Trophoblast cell (in vitro differentiated cells and primary cell): ENCODE measurements around the gene RNF114.

Source experiments
- DNase-seq, 2 donors: peaks; one replicate each; pipeline ENCODE4 v3.0.0-alpha.2; 2016
- H2AFZ ChIP-seq: 2 replicates; pipeline ENCODE4 v1.6.1; 2013; ENCODE audit warnings: low read length, moderate library complexity, mild to moderate bottlenecking; ENCODE audit not compliant: insufficient read depth, poor library complexity
- H2AK5ac ChIP-seq: 2 replicates; pipeline ENCODE4 v1.6.1; 2013; ENCODE audit warnings: mild to moderate bottlenecking, low read length
- H2BK120ac ChIP-seq: 2 replicates; pipeline ENCODE4 v1.6.1; 2013; ENCODE audit warnings: low read length, mild to moderate bottlenecking, moderate library complexity; ENCODE audit not compliant: insufficient read depth, poor library complexity
- H2BK12ac ChIP-seq: 2 replicates; pipeline ENCODE4 v1.6.1; 2013; ENCODE audit warnings: mild to moderate bottlenecking, low read length, moderate library complexity
- H2BK5ac ChIP-seq: 2 replicates; pipeline ENCODE4 v1.6.1; 2013; ENCODE audit warnings: low read length, low read depth, moderate library complexity, mild to moderate bottlenecking; ENCODE audit not compliant: poor library complexity
- H3K14ac ChIP-seq: 2 replicates; pipeline ENCODE4 v1.6.1; 2013; ENCODE audit warnings: mild to moderate bottlenecking, low read length
- H3K18ac ChIP-seq: 2 replicates; pipeline ENCODE4 v1.6.1; 2013; ENCODE audit warnings: mild to moderate bottlenecking, low read length
- H3K23ac ChIP-seq: 2 replicates; pipeline ENCODE4 v1.6.1; 2013; ENCODE audit warnings: low read length
- H3K27ac ChIP-seq: 2 replicates; pipeline ENCODE4 v1.5.1; 2013; ENCODE audit warnings: low read depth, mild to moderate bottlenecking, inconsistent platforms, low read length, moderate library complexity
- H3K27me3 ChIP-seq: 2 replicates; pipeline ENCODE4 v1.6.1; 2013; ENCODE audit warnings: inconsistent platforms, mild to moderate bottlenecking, low read length, moderate library complexity; ENCODE audit not compliant: insufficient read depth
- H3K36me3 ChIP-seq, 2 experiments: 1 replicate in 1 of 2; 2 replicates in 1 of 2; pipeline ENCODE4 v1.6.1; 2013; ENCODE audit warnings: low read length in 2 of 2, mild to moderate bottlenecking in 2 of 2, moderate library complexity in 1 of 2; ENCODE audit not compliant: insufficient read depth in 2 of 2, control insufficient read depth in 1 of 2
- H3K4ac ChIP-seq: 2 replicates; pipeline ENCODE4 v1.6.1; 2013; ENCODE audit warnings: low read depth, mild to moderate bottlenecking, low read length, moderate library complexity
- H3K4me1 ChIP-seq, 2 experiments: 1 replicate in 1 of 2; 2 replicates in 1 of 2; pipeline ENCODE4 v1.6.1; 2013; ENCODE audit warnings: low read length in 2 of 2, mild to moderate bottlenecking in 2 of 2, moderate library complexity in 1 of 2; ENCODE audit not compliant: insufficient read depth in 2 of 2, control insufficient read depth in 1 of 2
- H3K4me2 ChIP-seq: 2 replicates; pipeline ENCODE4 v1.6.1; 2013; ENCODE audit warnings: inconsistent platforms, mild to moderate bottlenecking, low read length, moderate library complexity
- H3K4me3 ChIP-seq: 2 replicates; pipeline ENCODE4 v1.5.1; 2013; ENCODE audit warnings: mild to moderate bottlenecking, low read depth, low read length, inconsistent platforms
- H3K79me1 ChIP-seq: one replicate; pipeline ENCODE4 v1.6.1; 2013; ENCODE audit warnings: low read length
- H3K79me2 ChIP-seq: 2 replicates; pipeline ENCODE4 v1.6.1; 2013; ENCODE audit warnings: low read length, mild to moderate bottlenecking; ENCODE audit not compliant: control insufficient read depth, insufficient read depth, poor library complexity
- H3K9ac ChIP-seq: 2 replicates; pipeline ENCODE4 v1.6.1; 2013; ENCODE audit warnings: mild to moderate bottlenecking, low read length
- H3K9me3 ChIP-seq: 2 replicates; pipeline ENCODE4 v1.6.1; 2013; ENCODE audit warnings: low read depth, mild to moderate bottlenecking, control low read depth, inconsistent platforms, low read length; ENCODE audit not compliant: insufficient read depth
- H4K12ac ChIP-seq: 2 replicates; pipeline ENCODE4 v1.6.1; 2013; ENCODE audit warnings: low read depth, mild to moderate bottlenecking, low read length, moderate library complexity
- H4K8ac ChIP-seq: 2 replicates; pipeline ENCODE4 v1.6.1; 2013; ENCODE audit warnings: low read depth, mild to moderate bottlenecking, low read length, moderate library complexity
- H4K91ac ChIP-seq: one replicate; pipeline ENCODE4 v1.6.1; 2013; ENCODE audit warnings: low read depth, mild to moderate bottlenecking, low read length, moderate library complexity
- WGBS: extraction: QIAGEN DNeasy Blood & Tissue Kit; methylation state at CpG from one replicate; pipeline ENCODE4 v1.1.7; 2013; ENCODE audit warnings: missing lambda C conversion rate; ENCODE audit not compliant: insufficient read length, insufficient coverage; ENCODE audit errors: extremely low coverage; 5-methylcytosine and 5-hydroxymethylcytosine counted together

Gene RNF114

DNA sequence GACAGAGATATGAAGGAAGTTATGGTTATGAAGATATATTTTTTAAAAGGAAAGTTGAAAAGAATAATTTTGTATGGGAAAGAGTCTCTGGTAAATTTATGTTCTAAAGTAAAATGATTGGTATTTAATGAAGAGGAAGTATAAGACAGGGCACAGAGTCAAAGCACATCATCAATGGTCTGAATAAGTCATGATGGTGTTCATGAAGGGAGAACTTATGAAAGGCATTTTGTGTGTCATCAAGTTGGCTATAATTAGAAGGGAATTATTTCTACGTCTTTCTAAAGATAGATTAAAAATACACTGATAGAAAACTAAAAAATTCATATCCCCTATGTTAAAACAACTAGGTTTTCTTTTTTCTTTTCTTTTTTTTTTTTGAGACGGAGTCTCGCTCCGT lies 25.2 kb downstream of the RNF114 start:
- no peak overlapping the region for H2BK120ac ChIP-seq
- no peak overlapping the region for H2AK5ac ChIP-seq
- H3K9me3 ChIP-seq: no peaks in the 10 kb centered on the region
- no peak overlapping the region for H3K4me3 ChIP-seq
- H3K79me1 ChIP-seq: no peaks in the 10 kb centered on the region
- no peak overlapping the region for H4K8ac ChIP-seq
- peaks cover 0 to 2% of the 10 kb centered on the region in 2 experiments for H3K4me1 ChIP-seq
- H2BK5ac ChIP-seq: no peak overlapping the region
- no peak overlapping the region for H4K91ac ChIP-seq
- no peak overlapping the region for H3K4ac ChIP-seq
- H4K12ac ChIP-seq: no peak overlapping the region
- no peak overlapping the region for H3K14ac ChIP-seq
- no CpG with 5 or more reads among the region's 4 CpGs for WGBS
- no peak overlapping the region for H3K9ac ChIP-seq
- peaks cover 11 to 18% of the 10 kb centered on the region in 2 experiments for H3K36me3 ChIP-seq
- H3K4me2 ChIP-seq: no peak overlapping the region
- DNase-seq: no peak
- H2AFZ ChIP-seq: no peak overlapping the region
- H3K18ac ChIP-seq: no peak overlapping the region
- no peaks in the 10 kb centered on the region for H3K79me2 ChIP-seq
- no peaks in the 10 kb centered on the region for H3K27me3 ChIP-seq
- no peak overlapping the region for H3K27ac ChIP-seq
- H2BK12ac ChIP-seq: no peak overlapping the region
- H3K23ac ChIP-seq: no peak overlapping the region

DNA sequence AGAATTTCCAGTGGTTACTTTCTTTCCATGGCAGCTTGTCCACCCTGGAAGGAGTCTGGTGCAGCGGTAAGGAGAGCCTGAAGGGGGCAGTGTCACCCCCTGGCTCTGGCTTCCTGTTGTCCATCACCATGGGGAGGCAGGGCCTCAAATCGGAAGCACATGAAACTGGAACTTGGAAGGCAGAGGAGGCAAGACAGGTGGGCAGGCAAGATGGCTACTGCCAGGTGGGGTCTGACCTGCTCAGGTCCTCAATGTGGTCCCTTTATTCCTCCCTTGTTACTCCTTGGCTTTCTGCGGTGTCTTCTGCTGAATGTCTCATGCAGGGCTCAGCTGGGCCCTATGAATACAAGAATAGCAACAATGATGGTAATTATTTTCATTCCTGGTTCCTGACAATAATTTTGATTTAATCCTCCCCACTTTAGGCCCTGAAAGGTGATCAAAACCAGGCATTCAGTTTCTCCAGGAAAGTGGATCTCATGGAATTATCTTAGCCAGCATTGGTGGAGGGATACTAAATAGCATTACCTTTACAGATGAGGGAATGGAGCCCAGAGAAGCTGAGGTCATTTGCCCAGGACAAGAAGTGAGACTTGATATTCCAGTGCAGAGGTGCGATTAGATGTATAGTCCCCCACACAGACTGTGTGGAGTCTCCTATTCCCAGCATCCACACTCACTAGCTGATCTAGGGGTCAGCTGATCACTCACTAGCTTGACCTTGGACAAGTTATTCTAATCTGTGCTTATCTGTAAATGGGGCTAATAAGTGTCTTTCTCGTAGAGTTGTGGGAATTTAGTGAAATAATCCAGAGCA lies 29.0 kb downstream of the RNF114 start:
- Histone ChIP-seq H3K4me1 (peaks cover 2 to 13% of the 10 kb centered on the region in 2 experiments), H2BK12ac (no peak overlapping the region), H3K23ac (no peak overlapping the region), H4K12ac (no peak overlapping the region), H2AK5ac (no peak overlapping the region), H2BK120ac (no peak overlapping the region), H3K4me3 (no peak overlapping the region), H3K27me3 (no peaks in the 10 kb centered on the region), H3K4ac (no peak overlapping the region), H3K4me2 (no peak overlapping the region), H2BK5ac (no peak overlapping the region), H2AFZ (no peak overlapping the region), H4K8ac (no peak overlapping the region), H3K18ac (no peak overlapping the region), H3K79me1 (no peaks in the 10 kb centered on the region), H4K91ac (no peak overlapping the region), H3K14ac (no peak overlapping the region), H3K27ac (no peak overlapping the region), H3K9ac (no peak overlapping the region), H3K79me2 (no peaks in the 10 kb centered on the region), H3K36me3 (peaks cover 0 to 3% of the 10 kb centered on the region in 2 experiments), H3K9me3 (no peaks in the 10 kb centered on the region)
- WGBS: no CpG with 5 or more reads among the region's 5 CpGs
- DNase-seq: peak; percentile 53 to 61

DNA sequence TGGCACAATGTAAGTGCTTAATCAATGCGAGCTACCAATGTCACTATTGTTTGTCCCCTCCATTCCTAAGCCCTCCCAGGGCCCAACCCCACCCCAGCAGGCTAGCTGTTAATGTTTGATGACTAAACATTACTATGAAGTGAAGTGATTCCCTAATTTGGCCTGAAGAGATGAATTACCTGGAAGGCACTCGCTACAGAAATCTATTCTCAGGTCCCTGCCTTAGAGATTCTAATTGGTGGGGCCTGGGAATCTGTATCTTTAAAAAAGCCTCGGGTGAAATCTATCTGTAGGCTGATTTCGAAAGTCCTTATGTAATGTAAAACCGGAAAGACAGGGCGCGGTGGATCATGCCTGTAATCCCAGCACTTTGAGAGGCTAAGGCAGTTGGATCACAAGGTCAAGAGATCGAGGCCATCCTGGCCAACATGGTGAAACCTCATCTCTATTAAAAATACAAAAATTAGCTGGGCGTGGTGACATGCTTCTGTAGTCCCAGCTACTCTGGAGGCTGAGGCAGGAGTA lies 29.6 kb downstream of the RNF114 start:
- Histone ChIP-seq H2BK12ac (no peak overlapping the region), H3K14ac (no peak overlapping the region), H3K27ac (no peak overlapping the region), H3K23ac (no peak overlapping the region), H4K8ac (no peak overlapping the region), H3K4me2 (no peak overlapping the region), H2AFZ (no peak overlapping the region), H4K12ac (no peak overlapping the region), H3K18ac (no peak overlapping the region), H3K4ac (no peak overlapping the region), H3K79me2 (no peaks in the 10 kb centered on the region), H2BK5ac (no peak overlapping the region), H3K4me1 (peaks cover 3 to 17% of the 10 kb centered on the region in 2 experiments), H2AK5ac (no peak overlapping the region), H4K91ac (no peak overlapping the region), H3K4me3 (no peak overlapping the region), H3K9me3 (no peaks in the 10 kb centered on the region), H2BK120ac (no peak overlapping the region), H3K9ac (no peak overlapping the region), H3K79me1 (no peaks in the 10 kb centered on the region), H3K36me3 (peaks cover 0 to 3% of the 10 kb centered on the region in 2 experiments), H3K27me3 (no peaks in the 10 kb centered on the region)
- peak; percentile 41 to 61 for DNase-seq
- WGBS: no CpG with 5 or more reads among the region's 9 CpGs

DNA sequence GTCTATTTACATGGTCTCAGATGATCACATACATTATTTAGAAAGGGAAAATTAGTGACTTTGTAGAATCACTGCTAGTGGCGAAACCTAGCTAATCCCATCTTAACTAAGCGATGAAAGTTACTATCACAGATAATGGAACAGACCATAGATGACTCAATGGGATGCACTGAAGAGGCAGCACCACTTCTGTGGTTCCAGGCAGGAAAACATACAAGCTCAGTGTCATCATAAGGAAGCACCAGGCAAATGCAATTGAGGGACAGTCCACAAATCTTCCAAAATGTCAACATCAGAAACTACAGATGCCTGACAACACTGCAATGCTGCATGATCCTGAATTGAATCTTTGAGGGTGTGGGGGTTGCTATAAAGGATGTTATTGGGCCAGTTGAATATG lies 30.7 kb downstream of the RNF114 start:
- Histone ChIP-seq H3K27ac (no peak overlapping the region), H3K4me2 (no peak overlapping the region), H4K8ac (no peak overlapping the region), H2AK5ac (no peak overlapping the region), H3K9ac (no peak overlapping the region), H3K27me3 (no peaks in the 10 kb centered on the region), H4K91ac (no peak overlapping the region), H2BK120ac (no peak overlapping the region), H3K23ac (no peak overlapping the region), H3K4ac (no peak overlapping the region), H3K4me3 (no peak overlapping the region), H3K79me1 (no peaks in the 10 kb centered on the region), H3K36me3 (peaks cover 0 to 3% of the 10 kb centered on the region in 2 experiments), H4K12ac (no peak overlapping the region), H3K18ac (no peak overlapping the region), H3K4me1 (peaks cover 3 to 17% of the 10 kb centered on the region in 2 experiments), H2BK5ac (no peak overlapping the region), H2BK12ac (no peak overlapping the region), H3K9me3 (no peaks in the 10 kb centered on the region), H2AFZ (no peak overlapping the region), H3K14ac (no peak overlapping the region), H3K79me2 (no peaks in the 10 kb centered on the region)
- no peak for DNase-seq
- WGBS: no CpG with 5 or more reads among the region's 2 CpGs
